Hepatocyte (in vitro differentiated cells): ENCODE data around the gene INPP5D. TPM values are rescaled to one million over a fixed set of nuclear protein-coding genes. Genes with fewer than 3 reads are reported as not detected.

ENCODE experiments used
- DNase-seq: peaks from one replicate; pipeline ENCODE4 v3.0.0-alpha.2; 2016; ENCODE audit warnings: low spot score
- H2AFZ ChIP-seq: fragments of 200-600 bp; sonication (generic); 2 replicates; pipeline ENCODE4 v1.6.0; 2016; ENCODE audit warnings: antibody characterized with exemption, mild to moderate bottlenecking
- H3K27ac ChIP-seq: fragments of 200-600 bp; sonication (generic); 2 replicates; pipeline ENCODE4 v1.5.1; 2016; ENCODE audit warnings: mild to moderate bottlenecking
- H3K27me3 ChIP-seq: fragments of 200-600 bp; sonication (generic); 2 replicates; pipeline ENCODE4 v1.6.1; 2016
- H3K36me3 ChIP-seq: fragments of 200-600 bp; sonication (generic); replicated peaks from 2 replicates; pipeline ENCODE4 v1.5.1; 2016; ENCODE audit warnings: low read depth; ENCODE audit not compliant: insufficient read depth
- H3K4me1 ChIP-seq: fragments of 200-600 bp; sonication (generic); 2 replicates; pipeline ENCODE4 v1.5.1; 2016; ENCODE audit warnings: mild to moderate bottlenecking, moderate library complexity; ENCODE audit not compliant: insufficient read depth
- H3K4me2 ChIP-seq: fragments of 200-600 bp; sonication (generic); 2 replicates; pipeline ENCODE4 v1.6.0; 2016
- H3K4me3 ChIP-seq: fragments of 200-600 bp; sonication (generic); 2 replicates; pipeline ENCODE4 v1.5.1; 2016; ENCODE audit warnings: mild to moderate bottlenecking
- H3K79me2 ChIP-seq: fragments of 200-600 bp; sonication (generic); 2 replicates; pipeline ENCODE4 v1.6.0; 2017; ENCODE audit warnings: mild to moderate bottlenecking
- H3K9me2 ChIP-seq: fragments of 200-600 bp; sonication (generic); replicated peaks from 2 replicates; pipeline ENCODE4 v1.6.0; 2017; ENCODE audit warnings: mild to moderate bottlenecking; ENCODE audit not compliant: insufficient read depth
- H3K9me3 ChIP-seq: fragments of 200-600 bp; sonication (generic); 2 replicates; pipeline ENCODE4 v1.5.1; 2016; ENCODE audit warnings: low read depth, mild to moderate bottlenecking
- H4K20me1 ChIP-seq: fragments of 200-600 bp; sonication (generic); 2 replicates; pipeline ENCODE4 v1.6.0; 2016; ENCODE audit warnings: mild to moderate bottlenecking; ENCODE audit not compliant: insufficient read depth, poor library complexity, severe bottlenecking
- CTCF ChIP-seq: fragments of 200-600 bp; sonication (generic); IDR thresholded peaks from 2 replicates; pipeline ENCODE4 v1.5.1; 2016; ENCODE audit warnings: antibody characterized with exemption, mild to moderate bottlenecking; ENCODE audit not compliant: poor library complexity
- EZH2 ChIP-seq: fragments of 200-600 bp; sonication (generic); IDR thresholded peaks from 2 replicates; pipeline ENCODE4 v1.6.1; 2016; ENCODE audit warnings: antibody characterized with exemption, mild to moderate bottlenecking, borderline replicate concordance
- EZH2phosphoT487 ChIP-seq: fragments of 200-600 bp; sonication (generic); IDR thresholded peaks from one replicate; pipeline ENCODE4 v1.6.1; 2018; ENCODE audit warnings: antibody characterized with exemption, mild to moderate bottlenecking, low read depth, moderate library complexity; ENCODE audit not compliant: unreplicated experiment, severe bottlenecking
- WGBS: methylation state at CpG from one replicate; pipeline ENCODE4 v1.1.6; 2016; ENCODE audit warnings: low lambda C conversion rate; ENCODE audit errors: missing lambda C conversion rate; 5-methylcytosine and 5-hydroxymethylcytosine counted together
- polyA plus RNA-seq: library from polyadenylated mRNA; unstranded; fragments of >200 nt; fragmentation: Nextera tagmentation; extraction: Ambion mirVana; gene quantifications from 2 replicates; pipeline ENCODE4 v1.2.1, GENCODE V29; 2016
- total RNA-seq: library from RNA; depleted of rRNA; stranded (reverse); fragments of >200 nt; gene quantifications from 2 replicates; pipeline ENCODE4 v1.2.3, GENCODE V29; 2014

INPP5D gene
- total and polyA plus RNA-seq, 2 experiments from 2014 or later, result 3.3 to 5.2 TPM

- H3K4me3 ChIP-seq, result no peak overlapping the region
- H4K20me1 ChIP-seq, result no peaks in the 10 kb centered on the region
- no peak overlapping the region for H2AFZ ChIP-seq
- H3K4me2 ChIP-seq, result no peak overlapping the region
- WGBS, result 92% methylated on average over 18 of the region's 18 CpGs
- H3K9me3 ChIP-seq, result no peaks in the 10 kb centered on the region
- H3K79me2 ChIP-seq, result no peaks in the 10 kb centered on the region
- no peak for DNase-seq
- H3K36me3 ChIP-seq, result no peaks in the 10 kb centered on the region
- no peak overlapping the region for H3K27ac ChIP-seq
- no peaks in the 10 kb centered on the region for H3K4me1 ChIP-seq
- no peaks in the 10 kb centered on the region for H3K27me3 ChIP-seq
- TF ChIP-seq EZH2phosphoT487 (no peak), EZH2 (no peak), CTCF (no peak)
- no peaks in the 10 kb centered on the region for H3K9me2 ChIP-seq
These were observed 37.0 kb upstream of the INPP5D start for GRCh38 chr2:233023007-233023760.

DNA sequence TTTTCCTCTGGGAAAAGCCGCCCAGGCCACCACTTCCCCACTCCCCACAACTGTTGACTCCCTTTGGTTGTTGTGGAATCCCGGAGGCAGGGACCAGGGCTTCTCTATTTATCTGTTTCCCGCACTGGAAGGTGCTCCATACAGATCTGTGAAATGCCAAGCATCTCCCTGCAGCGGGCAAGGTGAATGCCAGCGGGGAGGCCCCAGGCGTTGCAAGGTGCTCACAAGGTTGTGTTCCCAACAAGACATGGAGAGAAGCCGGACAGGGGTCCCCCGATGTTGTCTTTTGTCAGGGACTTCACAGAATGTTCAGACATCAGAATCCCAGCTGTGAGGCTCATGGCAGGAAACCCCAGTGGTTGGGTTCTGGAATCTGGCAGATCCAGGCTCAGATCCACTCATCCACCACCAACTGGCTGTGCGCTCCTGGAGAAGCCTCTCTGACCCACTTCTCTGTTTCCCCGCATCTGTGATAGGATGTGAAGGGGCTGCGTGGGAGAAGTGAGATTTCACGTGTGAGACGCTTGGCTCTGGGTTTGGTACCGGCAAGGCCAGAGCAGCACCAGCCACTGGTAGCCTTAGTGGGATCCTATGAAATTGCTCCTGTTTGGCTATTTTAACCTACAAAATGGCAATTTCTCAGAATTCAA, 36.3 kb upstream of the INPP5D start:
- no peaks in the 10 kb centered on the region for H4K20me1 ChIP-seq
- H2AFZ ChIP-seq, result no peak overlapping the region
- H3K9me2 ChIP-seq, result no peaks in the 10 kb centered on the region
- H3K27me3 ChIP-seq, result no peaks in the 10 kb centered on the region
- no peaks in the 10 kb centered on the region for H3K4me1 ChIP-seq
- H3K4me3 ChIP-seq, result no peak overlapping the region
- TF ChIP-seq EZH2phosphoT487 (no peak), EZH2 (no peak), CTCF (no peak)
- no peaks in the 10 kb centered on the region for H3K9me3 ChIP-seq
- H3K4me2 ChIP-seq, result no peak overlapping the region
- H3K27ac ChIP-seq, result no peak overlapping the region
- H3K36me3 ChIP-seq, result no peaks in the 10 kb centered on the region
- whole genome bisulfite sequencing, result 92% methylated on average over 14 of the region's 14 CpGs
- no peak for DNase-seq
- H3K79me2 ChIP-seq, result no peaks in the 10 kb centered on the region

DNA sequence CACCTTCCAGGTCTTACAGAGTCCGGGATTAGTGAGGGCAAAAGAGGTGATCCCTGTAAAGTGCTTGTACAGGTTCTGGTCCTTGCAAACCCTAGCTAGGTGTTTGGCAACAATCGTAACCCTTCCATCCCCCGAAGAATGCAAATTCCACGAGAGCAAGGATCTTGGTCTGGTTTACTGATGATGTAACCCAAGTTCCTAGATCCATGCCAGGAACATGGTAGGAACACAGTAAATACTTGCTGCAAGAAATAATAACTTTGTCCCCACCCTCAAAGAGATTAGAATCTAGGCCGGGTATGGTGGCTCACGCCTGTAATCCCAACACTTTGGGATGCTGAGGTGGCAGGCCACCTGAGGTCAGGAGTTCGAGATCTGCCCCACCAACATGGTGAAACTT, 34.4 kb upstream of the INPP5D start:
- WGBS, result 79% methylated on average over 7 of the region's 7 CpGs
- TF ChIP-seq EZH2, result no peak
- TF ChIP-seq EZH2phosphoT487, result no peak
- no peak for TF ChIP-seq CTCF
- Histone ChIP-seq H3K4me2 (no peak overlapping the region), H4K20me1 (no peaks in the 10 kb centered on the region), H3K9me3 (no peaks in the 10 kb centered on the region), H3K36me3 (no peaks in the 10 kb centered on the region), H2AFZ (no peak overlapping the region), H3K4me3 (no peak overlapping the region), H3K79me2 (no peaks in the 10 kb centered on the region), H3K27ac (no peak overlapping the region), H3K9me2 (no peaks in the 10 kb centered on the region), H3K27me3 (no peaks in the 10 kb centered on the region), H3K4me1 (no peaks in the 10 kb centered on the region)
- no peak for DNase-seq
